GM18517 (cell line): ENCODE measurements around the gene IL15.

Experiments used
- ATAC-seq: cut with Tn5 transposase; IDR thresholded peaks from one replicate; pipeline ENCODE4 v1.9.1; 2021; ENCODE audit warnings: mild to moderate bottlenecking, moderate library complexity; ENCODE audit not compliant: unreplicated experiment

The IL15 gene

GRCh38 chr4:141761926-141762325, 125.5 kb downstream of the IL15 start:
- no peak for ATAC-seq

- ATAC-seq = no peak
Observed at GRCh38 chr4:141763374-141763773, 127.0 kb downstream of the IL15 start.

GRCh38 chr4:141768954-141769353, 132.6 kb downstream of the IL15 start:
- ATAC-seq = no peak

- peak; percentile 61 for ATAC-seq
Observed at GRCh38 chr4:141771889-141772830, 135.8 kb downstream of the IL15 start.

- ATAC-seq = no peak
Observed at GRCh38 chr4:141772838-141773237, 136.5 kb downstream of the IL15 start.

DNA sequence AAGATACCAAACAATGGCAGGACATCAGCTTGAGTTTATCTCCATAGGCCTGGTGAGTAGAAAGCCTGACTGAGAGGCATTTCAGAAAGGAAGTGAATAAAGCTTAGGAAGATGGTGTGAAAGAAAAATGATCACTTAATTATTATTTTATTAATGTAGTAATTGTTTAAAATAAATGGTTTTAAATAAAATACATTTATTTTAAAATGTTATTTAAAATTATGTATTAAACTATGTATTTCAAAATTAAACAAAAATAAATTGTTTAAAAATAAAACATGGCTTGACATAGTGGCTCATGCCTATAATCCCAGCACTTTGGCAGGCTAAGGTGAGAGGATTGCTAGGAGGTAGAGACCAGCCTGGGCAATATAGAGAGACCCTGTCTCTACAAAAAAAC, 145.8 kb downstream of the IL15 start:
- ATAC-seq = no peak
